Retina (tissue), 1 donor: Measurements from ENCODE around the gene DNAH3.
A peak's percentile ranks its signal among the peaks of the same experiment; 100 is the strongest.

Experiments used
- DNase-seq: peaks from one replicate; pipeline ENCODE4 v3.0.0-alpha.2; 2016

DNAH3 gene

DNA sequence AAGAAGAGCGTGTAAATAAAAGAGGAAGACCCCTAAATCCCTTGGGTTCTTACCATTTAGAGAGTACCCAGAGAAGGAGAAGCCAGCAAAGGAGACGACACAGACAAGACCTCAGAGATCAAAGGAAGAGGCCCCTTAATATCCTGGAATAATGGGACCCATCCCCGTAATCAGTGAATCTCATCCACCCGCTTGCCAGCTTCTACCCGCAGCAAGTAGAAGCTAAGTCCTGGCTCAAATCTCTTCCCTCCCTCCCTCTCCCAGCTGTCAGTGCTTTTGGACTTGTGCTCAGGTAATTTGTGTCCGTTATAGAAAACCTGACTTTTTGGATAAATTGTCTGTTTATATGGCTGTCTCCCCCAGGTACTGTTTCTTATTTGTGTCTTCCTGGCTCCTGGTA is 248.2 kb downstream of the DNAH3 start:
- DNase-seq = no peak

DNA sequence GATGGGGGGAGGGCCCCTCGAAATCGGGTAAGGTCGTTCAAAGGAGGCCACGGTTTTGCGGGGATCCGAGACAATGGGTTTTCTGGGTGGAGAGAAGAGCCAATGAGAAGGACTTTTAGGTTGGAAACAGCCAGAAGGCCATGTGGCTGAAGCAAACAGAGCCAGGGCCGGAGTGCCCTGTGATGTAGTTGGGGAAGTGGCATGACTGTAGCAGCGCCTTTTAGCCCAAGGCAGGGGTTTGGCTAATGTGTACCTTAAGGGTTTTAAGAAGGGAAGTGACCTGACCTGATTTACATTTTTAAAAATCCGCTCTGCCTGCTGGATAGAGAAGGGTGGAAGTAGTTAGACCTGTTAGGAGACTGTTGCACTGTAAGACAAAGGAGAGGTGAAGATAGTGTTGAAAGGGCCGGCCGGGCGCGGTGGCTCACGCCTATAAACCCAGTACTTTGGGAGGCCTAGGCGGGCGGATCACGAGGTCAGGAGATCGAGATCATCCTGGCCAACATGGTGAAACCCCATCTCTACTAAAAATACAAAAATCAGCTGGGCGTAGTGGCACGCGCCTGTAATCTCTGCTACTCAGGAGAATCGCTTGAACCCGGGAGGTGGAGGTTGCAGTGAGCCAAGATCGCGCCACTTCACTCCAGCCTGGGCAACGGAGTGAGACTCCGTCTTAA is 249.1 kb downstream of the DNAH3 start:
- peak; percentile 73 for DNase-seq

DNA sequence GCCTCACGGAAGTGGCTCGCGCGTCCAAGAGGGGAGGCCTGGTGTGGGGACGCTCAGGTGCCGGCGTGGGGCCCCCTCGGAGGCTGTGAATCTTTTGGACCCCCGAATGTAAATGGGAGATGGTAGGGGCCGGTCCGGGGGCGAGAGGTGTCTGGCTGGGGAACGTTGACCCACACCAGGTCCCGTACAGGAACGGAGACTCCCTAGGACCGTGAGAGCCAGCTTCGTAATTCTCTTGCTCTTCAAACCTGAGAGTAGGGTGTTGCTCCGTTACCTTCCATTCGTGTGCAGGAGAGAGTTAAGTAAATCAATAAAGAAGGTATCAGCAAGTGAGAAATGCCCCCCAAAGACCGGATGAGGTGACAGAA is 249.6 kb downstream of the DNAH3 start:
- DNase-seq = no peak

DNA sequence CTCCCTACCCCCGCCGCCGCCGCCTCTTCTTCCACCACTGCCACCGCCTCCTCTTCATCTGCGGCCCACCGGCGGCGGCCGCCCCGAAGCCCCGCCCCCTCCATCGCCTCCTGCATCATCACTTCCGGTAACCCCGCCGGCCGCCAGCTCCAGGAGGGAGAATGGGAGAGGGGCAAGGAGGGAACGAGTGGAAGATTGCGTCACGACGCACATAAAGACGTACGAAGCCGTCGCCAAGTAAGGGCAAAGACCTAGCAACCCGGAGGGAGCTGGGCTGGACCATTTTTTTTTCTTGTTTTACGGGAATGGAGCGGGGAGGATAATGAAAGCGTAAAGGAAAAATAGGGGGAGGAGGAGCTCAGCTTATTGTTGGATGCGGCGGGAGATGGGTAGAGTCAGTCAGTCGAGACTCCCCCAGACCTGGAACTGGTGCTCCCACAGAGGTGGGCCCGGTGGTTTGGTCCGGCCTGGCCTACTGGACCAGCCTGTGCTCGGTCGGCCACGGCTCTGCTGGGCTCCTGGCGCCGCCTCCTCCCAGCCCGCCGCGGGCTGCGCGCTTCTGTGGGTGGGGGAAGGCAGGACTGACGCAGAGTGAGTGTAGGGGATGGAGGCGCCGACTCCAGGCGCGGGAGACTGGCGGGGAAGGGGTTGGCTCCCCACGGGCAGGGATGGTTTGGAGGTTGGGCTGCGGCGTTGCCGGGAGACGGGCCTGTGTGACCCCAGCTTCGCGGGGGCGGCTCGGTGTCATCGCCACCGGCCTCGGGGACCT is 250.2 kb downstream of the DNAH3 start, which contains the start of the genes DCUN1D3 and LYRM1:
Gene DCUN1D3 (minus strand): TSS at position 60 of the 769 bp plus-strand sequence. CDS start 37,820 bp downstream, outside the sequence.
Gene LYRM1 (plus strand): TSS at position 473 of the 769 bp plus-strand sequence. CDS start 14,785 bp downstream, outside the sequence.
- peak; percentile 99 for DNase-seq

DNA sequence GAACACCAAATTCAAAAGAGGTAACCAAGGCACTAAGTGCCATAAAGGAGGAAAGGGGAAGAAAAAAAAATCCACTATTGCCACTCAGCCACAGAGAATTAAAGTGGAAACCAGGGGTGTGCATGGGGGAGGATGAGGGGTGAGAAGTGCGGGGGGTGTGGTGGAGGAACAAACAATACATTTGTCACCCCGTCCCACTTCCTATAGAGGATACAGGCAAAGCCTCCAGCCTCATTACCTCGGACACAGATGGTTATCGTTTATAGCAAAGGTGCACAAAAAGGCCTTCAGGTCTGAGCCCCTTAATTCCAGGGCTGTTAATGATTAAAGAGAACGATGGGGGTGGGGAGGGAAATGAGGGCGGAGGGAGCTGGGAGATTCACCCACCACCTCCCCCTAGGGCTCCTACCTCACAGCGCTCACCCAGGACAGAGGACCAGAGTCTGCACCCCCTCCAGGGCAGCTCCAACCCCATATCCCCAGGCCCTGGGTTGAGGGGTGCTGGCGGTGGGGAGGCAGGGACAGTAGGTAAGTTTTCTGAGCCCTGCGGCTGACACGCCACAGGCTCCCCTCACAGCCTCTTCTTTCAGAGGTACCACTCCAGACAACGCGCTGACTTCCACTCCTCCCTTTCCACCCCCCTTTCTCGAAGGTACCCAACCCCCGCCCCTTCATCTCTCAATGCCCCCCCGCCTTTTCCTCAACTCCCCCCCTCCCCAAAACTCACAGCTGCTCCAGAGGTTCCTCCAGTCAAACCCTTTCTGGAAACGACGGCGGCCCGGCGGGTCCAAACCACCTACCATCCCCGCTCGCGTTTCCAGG is 251.0 kb downstream of the DNAH3 start:
- no peak for DNase-seq

DNA sequence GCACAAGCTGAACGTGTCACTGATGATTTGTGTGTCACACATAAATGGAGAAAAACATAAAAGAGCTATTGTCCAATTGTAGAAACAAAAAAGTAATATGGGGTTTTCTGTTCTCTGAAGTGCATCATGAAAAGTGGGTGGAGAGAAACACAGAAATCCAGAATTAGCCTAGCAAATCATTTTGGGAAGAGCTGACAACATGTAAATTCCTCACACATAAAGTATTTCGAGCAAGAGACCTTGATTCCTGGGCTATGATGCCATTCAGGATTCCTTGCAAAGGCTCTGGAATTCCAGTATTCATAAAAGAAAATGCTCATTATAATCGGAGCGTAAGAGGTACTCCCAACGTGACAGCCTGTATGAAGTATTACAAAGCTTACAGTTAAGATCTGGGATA is 251.6 kb downstream of the DNAH3 start:
- DNase-seq = no peak

DNA sequence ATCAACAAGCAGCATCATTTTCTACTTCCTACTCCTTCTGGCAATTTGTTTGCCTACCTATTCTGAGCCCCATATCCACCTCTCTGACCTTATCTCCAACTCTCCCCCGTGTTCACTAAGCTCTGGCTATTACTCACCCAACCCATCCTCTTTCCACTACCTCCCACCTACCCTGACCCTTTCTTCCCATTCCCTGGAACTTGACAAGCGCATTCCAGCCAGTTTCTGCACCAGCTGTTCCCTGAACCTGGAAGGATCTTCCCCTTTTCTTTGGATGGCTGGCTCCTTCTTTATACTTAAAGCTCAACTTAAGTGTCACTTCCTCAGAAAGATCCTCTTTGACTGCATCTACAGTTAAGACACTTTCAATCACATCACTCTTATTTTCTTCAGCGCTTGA is 252.7 kb downstream of the DNAH3 start:
- no peak for DNase-seq

DNA sequence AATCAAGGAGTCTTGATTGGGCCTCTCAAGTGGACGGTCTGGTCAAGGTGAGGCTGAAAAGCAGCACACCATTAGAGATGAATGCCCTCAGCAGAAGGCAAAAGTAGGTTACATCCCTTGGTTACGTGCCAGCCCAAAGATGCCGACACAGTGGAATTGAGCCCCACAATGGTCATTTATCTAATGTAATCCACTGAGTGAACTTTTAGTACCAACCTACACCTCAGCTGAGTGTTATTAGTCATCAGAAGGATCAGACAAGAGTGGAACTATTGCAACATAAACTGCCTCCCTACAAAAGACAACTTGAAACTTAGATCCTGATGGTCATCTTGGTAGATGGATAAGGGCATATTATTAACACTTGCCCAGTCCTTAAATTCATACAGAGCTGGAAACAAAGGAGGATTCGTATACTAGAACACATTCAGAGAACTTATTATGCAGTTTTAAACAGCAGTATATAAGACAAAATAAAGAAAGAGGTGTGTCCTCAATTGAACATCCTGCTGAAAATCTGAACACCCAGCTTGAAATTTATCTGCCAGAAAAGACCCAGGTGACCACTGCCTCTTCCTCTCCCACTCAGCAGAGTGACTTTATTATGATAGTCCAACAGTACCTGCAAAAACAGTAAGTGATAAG is 253.3 kb downstream of the DNAH3 start:
- DNase-seq = no peak

DNA sequence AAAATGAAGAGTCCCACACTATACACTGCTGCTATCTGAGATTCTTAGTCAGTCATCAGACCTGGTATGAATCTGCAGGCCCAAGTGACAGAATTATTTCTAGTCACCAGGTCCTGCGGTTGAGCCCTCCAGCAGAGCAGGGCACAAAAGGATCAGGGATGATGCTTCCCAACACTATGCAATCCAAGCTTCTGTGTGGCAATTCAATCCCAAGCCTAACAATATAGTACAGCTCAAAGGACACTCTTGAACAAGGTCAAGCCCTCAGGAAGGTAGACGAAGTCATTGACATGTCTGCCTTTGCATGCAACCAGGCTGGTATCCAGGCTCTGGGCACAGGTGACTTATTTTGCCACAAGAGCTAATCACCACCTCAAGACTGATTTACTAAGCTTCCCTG is 256.3 kb downstream of the DNAH3 start:
- no peak for DNase-seq

DNA sequence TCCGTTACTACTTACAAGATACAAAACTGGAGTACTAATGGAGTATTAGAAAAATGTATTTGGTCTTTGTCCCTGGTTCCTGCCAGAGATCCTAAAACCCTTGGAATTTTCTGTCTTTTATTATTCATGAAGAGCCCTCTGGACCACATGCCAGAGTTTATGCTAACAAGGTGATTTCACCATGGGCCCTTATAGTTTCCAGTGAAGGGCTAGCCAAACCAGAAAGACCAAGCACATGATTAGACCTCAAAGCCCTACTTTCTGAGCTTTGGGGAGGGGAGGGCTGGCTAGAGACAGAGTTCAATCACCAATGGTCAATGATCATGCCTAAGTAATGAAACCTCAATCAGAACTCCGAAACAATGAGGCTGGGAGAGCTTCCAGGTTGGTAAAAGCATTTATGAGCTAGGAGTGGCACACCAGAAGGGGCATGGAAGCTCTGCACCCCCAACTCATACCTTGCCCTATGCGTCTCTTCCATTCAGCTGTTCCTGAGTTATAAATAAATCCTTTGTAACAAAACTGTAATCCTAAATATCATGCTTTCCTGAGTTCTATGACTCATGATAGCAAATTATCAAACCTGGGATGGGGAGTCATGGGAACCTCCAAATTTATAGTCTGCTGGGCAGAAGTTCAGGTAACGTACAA is 260.9 kb downstream of the DNAH3 start:
- DNase-seq = no peak

DNA sequence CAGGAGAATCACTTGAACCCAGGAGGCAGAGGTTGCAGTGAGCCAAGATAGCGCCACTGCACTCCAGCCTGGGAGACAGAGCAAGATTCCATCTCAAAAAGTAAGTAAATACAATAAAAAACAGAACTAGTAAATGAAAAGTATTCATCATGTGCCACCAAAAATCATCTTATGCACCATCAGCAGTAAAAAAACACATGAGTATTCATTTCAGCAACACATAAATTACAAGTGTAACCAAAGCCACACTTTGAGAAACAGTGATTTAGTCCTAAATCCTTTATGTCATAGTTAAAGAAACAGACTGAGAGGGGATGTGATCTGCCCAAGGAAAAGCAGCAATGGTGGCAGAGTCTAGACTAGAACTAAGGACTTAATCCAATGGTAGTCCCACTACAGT is 263.4 kb downstream of the DNAH3 start:
- DNase-seq = no peak

DNA sequence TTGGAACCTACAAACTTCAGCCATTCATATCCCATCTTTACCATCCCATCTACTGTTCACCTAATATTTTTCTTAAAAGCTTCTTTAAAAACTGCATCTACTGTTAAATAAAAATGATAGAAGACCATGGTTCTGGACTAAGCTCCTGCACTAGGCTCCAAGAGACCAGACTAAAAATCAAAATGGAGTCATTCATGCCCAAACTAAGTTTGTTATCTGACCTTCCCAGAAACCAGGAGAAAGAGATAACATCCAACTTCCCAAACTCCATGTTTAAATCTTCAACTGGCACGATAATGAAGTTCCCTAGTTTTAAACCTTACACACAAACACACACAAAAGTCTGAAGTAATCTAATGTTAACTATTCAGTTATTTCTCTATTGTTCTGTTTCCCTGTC is 264.3 kb downstream of the DNAH3 start:
- DNase-seq = no peak

DNA sequence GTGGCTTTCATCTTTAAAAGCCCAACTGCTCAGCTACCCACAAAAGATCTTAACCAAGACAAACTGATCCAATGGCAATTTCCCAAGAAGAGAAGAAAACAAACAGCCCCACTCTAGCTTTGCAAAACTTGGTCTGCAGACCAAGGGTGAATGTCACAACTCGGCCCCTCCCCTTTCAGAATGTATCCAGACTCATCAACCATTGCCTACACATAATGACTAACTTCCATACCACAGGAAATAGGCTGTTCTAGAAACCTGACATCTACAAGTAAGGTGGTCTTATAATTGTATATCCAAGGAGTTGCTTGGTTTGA is 266.4 kb downstream of the DNAH3 start:
- no peak for DNase-seq

DNA sequence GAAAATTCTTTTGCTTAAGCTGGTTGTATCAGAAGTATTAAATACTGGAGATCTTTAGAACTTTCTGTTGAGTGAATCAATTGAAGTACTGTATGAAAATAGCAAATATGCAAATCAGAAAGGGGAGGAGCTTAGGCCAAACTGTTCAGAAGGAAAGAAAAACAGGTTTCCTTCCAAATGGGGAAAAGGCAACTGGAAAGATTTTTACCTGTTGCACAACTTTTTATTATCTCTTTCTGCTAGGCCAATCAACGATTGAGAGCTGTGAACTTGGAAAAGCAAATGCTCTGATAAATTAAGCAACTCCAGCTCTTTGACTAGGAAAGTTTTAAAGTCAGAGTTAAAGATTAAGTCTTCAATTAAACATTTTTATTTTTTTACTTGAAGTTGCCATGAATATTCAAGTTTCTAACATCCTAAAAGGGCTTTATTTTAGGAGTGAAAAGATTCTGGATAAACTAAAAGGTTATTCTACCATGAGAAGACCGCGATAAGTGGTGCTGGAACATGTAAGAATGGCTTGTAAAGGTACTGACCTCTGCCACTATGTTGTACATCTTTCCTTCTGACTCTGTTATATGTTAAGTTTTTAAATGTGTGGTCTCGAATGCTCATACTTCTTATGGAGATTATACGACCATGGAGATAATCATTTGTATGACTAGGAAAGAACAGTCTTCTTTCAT is 266.9 kb downstream of the DNAH3 start:
- DNase-seq = no peak
